Upper lobe of left lung (tissue), 6 donors: ENCODE measurements around the gene DHRS2. TPM values are rescaled to one million over a fixed set of nuclear protein-coding genes. Genes with fewer than 3 reads are reported as not detected.

ENCODE experiments used
- total RNA-seq, 6 donors: library from RNA; depleted of rRNA in 4 of 6; stranded (reverse); fragments of >200 nt in 4 of 6; gene quantifications; one replicate each; pipeline versions ENCODE4 v1.1.0 to v1.2.1, GENCODE V29; 2016 to 2021
- donor health status: DM: no; HTN: no; CAD: no; lungs with moderate emphysema.
- donor health status: DM: no; HTN: yes; CAD: no; lungs with severe emphysema.

The DHRS2 gene
- total RNA-seq, 6 donors from 2014 or later, result 0.30 to 5.2 (median 0.76) TPM; not detected in 1

Other genes with a start within 250 kb of the DHRS2 start
- not detected for gene MYH6, start 228.1 kb upstream of the DHRS2 start, total RNA-seq
- gene MYH7, start 200.7 kb upstream of the DHRS2 start, total RNA-seq, result not detected
- gene NGDN, start 166.7 kb upstream of the DHRS2 start, total RNA-seq, result 10 to 100 TPM; 25.4 to 42.6 (median 35.5) TPM
- 1 to 10 TPM; 1.7 to 6.3 (median 3.0) TPM for gene ZFHX2, start 84.6 kb upstream of the DHRS2 start, total RNA-seq
- gene THTPA, start 80.1 kb upstream of the DHRS2 start, total RNA-seq, result 10 to 100 TPM; 16.7 to 27.2 (median 20.4) TPM
- 100 to 1,000 TPM in 5 of 6 donors, 10 to 100 TPM in 1; 73.9 to 418 (median 140) TPM for gene AP1G2, start 68.6 kb upstream of the DHRS2 start, total RNA-seq
- 1 to 10 TPM in 5 of 6 donors, under 1 TPM in 1; 0.69 to 6.5 (median 2.5) TPM for gene JPH4, start 57.6 kb upstream of the DHRS2 start, total RNA-seq